Fibroblast of lung (primary cell): Measurements from ENCODE around the gene TMEM212. TPM values are rescaled to one million over a fixed set of nuclear protein-coding genes. Genes with fewer than 3 reads are reported as not detected.

Experiments
- DNase-seq, 2 donors: peaks; one replicate each; pipeline versions ENCODE4 v3.0.0 to v3.0.0-alpha.2; 2010; ENCODE audit warnings: low read depth in 2 of 2
- H2AFZ ChIP-seq: 2 replicates; pipeline ENCODE4 v1.5.1; 2012; ENCODE audit warnings: low read length, control low read depth, inconsistent platforms
- H3K27ac ChIP-seq: 2 replicates; pipeline ENCODE4 v1.5.1; 2011; ENCODE audit warnings: low read length, control low read depth; ENCODE audit not compliant: insufficient read depth
- H3K27me3 ChIP-seq: 2 replicates; pipeline ENCODE4 v1.5.1; 2011; ENCODE audit warnings: mild to moderate bottlenecking, low read length; ENCODE audit not compliant: control insufficient read depth, insufficient read depth
- H3K36me3 ChIP-seq: 2 replicates; pipeline ENCODE4 v1.5.1; 2011; ENCODE audit warnings: low read length; ENCODE audit not compliant: control insufficient read depth, insufficient read depth
- H3K4me1 ChIP-seq: 2 replicates; pipeline ENCODE4 v1.5.1; 2011; ENCODE audit warnings: low read length; ENCODE audit not compliant: control insufficient read depth, insufficient read depth; ENCODE audit errors: extremely low read depth
- H3K4me2 ChIP-seq: 2 replicates; pipeline ENCODE4 v1.5.1; 2011; ENCODE audit warnings: low read length, control low read depth; ENCODE audit not compliant: insufficient read depth; ENCODE audit errors: extremely low read depth
- H3K4me3 ChIP-seq, 4 experiments: fragments of 200-600 bp in 1 of 4; sonication (generic) in 1 of 4; replicated peaks in 1 of 4; 2 replicates each; pipeline ENCODE4 v1.5.1; 2011 to 2016; ENCODE audit warnings: low read length in 4 of 4, low read depth in 3 of 4, mild to moderate bottlenecking in 3 of 4, control low read depth in 2 of 4, inconsistent platforms in 1 of 4, mixed read lengths in 1 of 4; ENCODE audit not compliant: insufficient read depth in 1 of 4; ENCODE audit errors: control extremely low read depth in 1 of 4
- H3K79me2 ChIP-seq: 2 replicates; pipeline ENCODE4 v1.5.1; 2012; ENCODE audit warnings: mild to moderate bottlenecking, low read length, inconsistent platforms; ENCODE audit not compliant: control insufficient read depth, insufficient read depth
- H3K9ac ChIP-seq: 2 replicates; pipeline ENCODE4 v1.5.1; 2011; ENCODE audit warnings: mild to moderate bottlenecking, low read length, control low read depth; ENCODE audit not compliant: insufficient read depth
- H3K9me3 ChIP-seq: 2 replicates; pipeline ENCODE4 v1.5.1; 2012; ENCODE audit warnings: low read depth, low read length; ENCODE audit not compliant: control insufficient read depth, insufficient read depth
- H4K20me1 ChIP-seq: 2 replicates; pipeline ENCODE4 v1.5.1; 2011; ENCODE audit warnings: low read length; ENCODE audit not compliant: control insufficient read depth, insufficient read depth; ENCODE audit errors: extremely low read depth
- CTCF ChIP-seq, 2 donors: IDR thresholded peaks in 1 of 2; conservative IDR thresholded peaks in 1 of 2; 1 replicate in 1 of 2; 2 replicates in 1 of 2; pipeline ENCODE4 v1.5.1; 2011 to 2012; ENCODE audit warnings: low read length in 2 of 2, control low read depth in 1 of 2, inconsistent platforms in 1 of 2, low read depth in 1 of 2, mild to moderate bottlenecking in 1 of 2
- EZH2 ChIP-seq: IDR thresholded peaks from 2 replicates; pipeline ENCODE4 v1.5.1; 2012; ENCODE audit warnings: low read length, control low read depth, mild to moderate bottlenecking; ENCODE audit errors: missing control alignments
- polyA plus RNA-seq, 2 donors: library from polyadenylated mRNA; depleted of rRNA in 1 of 2; stranded (reverse) in 1 of 2; unstranded in 1 of 2; fragments of >200 nt; gene quantifications; 2 replicates each; pipeline ENCODE4 v1.2.1, GENCODE V29; 2011 to 2012; ENCODE audit warnings: missing spikeins in 1 of 2
- total RNA-seq: library from RNA; depleted of rRNA; stranded (reverse); fragments of >200 nt; gene quantifications from 2 replicates; pipeline ENCODE4 v1.2.1, GENCODE V29; 2014

TMEM212 gene
- total and polyA plus RNA-seq, 2 donors (not counting 1 experiment from before 2014, with no cell fraction given) = not detected

DNA sequence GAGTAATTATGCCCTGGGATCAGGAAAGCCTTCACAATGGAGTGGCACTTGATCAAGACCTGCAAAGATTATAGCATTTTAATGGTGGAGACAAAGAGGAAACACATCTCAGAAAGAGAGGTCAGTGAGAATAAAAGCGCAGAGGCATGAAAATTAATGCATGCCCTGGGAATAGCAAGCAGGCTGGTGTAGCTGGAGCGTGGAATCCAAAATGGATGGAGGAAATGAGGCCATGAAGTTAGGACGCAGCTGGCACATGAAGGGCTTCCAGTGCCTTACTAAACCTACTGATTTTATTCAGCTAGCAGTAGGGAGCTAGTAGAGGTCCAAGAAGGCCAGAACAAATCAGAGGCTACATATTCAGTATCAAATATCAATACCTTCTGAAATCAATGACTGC lies 38.1 kb downstream of the TMEM212 start:
- H2AFZ ChIP-seq = no peak overlapping the region
- no peak overlapping the region for H3K27ac ChIP-seq
- H4K20me1 ChIP-seq = no peaks in the 10 kb centered on the region
- no peaks in the 10 kb centered on the region for H3K4me1 ChIP-seq
- H3K36me3 ChIP-seq = no peaks in the 10 kb centered on the region
- no peaks in the 10 kb centered on the region for H3K27me3 ChIP-seq
- no peak overlapping the region for H3K4me3 ChIP-seq
- TF ChIP-seq CTCF (conservative IDR thresholded peaks at IDR 0.05 in 1 of 2, IDR thresholded peaks at IDR 0.05 in 1 of 2; ENCODE audit: low read depth in 1 of 2, low read length in 2 of 2) = no peak
- no peak for TF ChIP-seq EZH2
- H3K9ac ChIP-seq = no peak overlapping the region
- no peak for DNase-seq
- H3K9me3 ChIP-seq = no peaks in the 10 kb centered on the region
- no peaks in the 10 kb centered on the region for H3K79me2 ChIP-seq
- no peak overlapping the region for H3K4me2 ChIP-seq

DNA sequence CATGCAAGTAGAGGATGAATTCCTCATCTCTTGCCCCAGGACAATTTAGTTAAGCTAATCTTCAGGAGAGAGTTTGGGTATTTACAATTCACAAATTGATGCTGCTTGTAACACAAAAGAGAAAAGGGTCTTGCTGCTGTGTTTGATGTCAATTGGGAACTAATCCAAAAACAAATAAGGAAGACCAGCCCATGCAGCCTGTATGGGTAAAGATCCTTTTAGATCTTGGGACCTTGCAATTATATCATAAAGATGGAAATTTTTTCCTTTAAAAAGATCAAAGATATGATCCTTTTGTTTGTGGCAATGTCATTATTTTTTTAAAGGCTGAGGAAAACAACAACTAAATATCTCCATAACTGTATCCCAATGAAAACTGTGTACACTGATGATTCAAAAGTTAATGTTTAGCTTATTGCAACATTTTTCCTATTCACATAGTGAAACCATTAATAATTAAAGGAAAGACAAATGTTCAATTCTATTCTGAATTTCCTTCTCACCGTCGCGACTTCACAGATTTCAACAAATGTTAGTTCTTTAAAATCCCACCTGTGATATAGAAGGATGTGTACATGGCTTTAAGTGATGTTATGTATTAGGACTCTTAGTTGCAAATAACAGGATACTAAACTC lies 40.2 kb downstream of the TMEM212 start:
- no peak for DNase-seq
- H3K79me2 ChIP-seq = no peaks in the 10 kb centered on the region
- no peak overlapping the region for H3K9ac ChIP-seq
- no peaks in the 10 kb centered on the region for H3K9me3 ChIP-seq
- no peak overlapping the region for H3K4me3 ChIP-seq
- H3K4me1 ChIP-seq = no peaks in the 10 kb centered on the region
- H3K27ac ChIP-seq = no peak overlapping the region
- no peaks in the 10 kb centered on the region for H4K20me1 ChIP-seq
- no peaks in the 10 kb centered on the region for H3K36me3 ChIP-seq
- TF ChIP-seq CTCF (conservative IDR thresholded peaks at IDR 0.05 in 1 of 2, IDR thresholded peaks at IDR 0.05 in 1 of 2; ENCODE audit: low read depth in 1 of 2, low read length in 2 of 2) = no peak
- no peak for TF ChIP-seq EZH2
- no peak overlapping the region for H3K4me2 ChIP-seq
- H2AFZ ChIP-seq = no peak overlapping the region
- no peaks in the 10 kb centered on the region for H3K27me3 ChIP-seq

DNA sequence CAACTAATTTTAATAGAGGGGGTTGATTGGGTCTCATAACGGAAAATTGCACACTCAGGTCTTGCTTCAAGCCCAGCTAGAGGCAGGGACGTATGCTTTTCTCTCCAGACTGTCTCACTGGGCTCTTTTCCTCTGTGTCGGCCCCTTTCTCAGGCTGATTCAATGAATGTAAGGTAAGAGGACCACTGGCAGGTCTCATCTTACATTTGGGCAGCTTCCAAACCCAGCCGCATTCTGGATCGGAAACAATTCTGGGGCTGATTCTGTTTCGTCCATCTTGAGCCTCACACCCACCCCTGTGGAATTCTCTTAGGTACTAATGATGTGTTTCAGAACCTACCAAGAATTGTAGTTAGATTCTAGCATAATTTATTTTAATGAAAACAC lies 40.7 kb downstream of the TMEM212 start:
- Histone ChIP-seq H3K9me3 (no peaks in the 10 kb centered on the region), H3K9ac (no peak overlapping the region), H3K4me2 (no peak overlapping the region), H3K36me3 (no peaks in the 10 kb centered on the region), H3K4me1 (no peaks in the 10 kb centered on the region), H3K4me3 (no peak overlapping the region), H3K27me3 (no peaks in the 10 kb centered on the region), H2AFZ (no peak overlapping the region), H3K79me2 (no peaks in the 10 kb centered on the region), H3K27ac (no peak overlapping the region), H4K20me1 (no peaks in the 10 kb centered on the region)
- TF ChIP-seq EZH2 (no peak), CTCF (conservative IDR thresholded peaks at IDR 0.05 in 1 of 2, IDR thresholded peaks at IDR 0.05 in 1 of 2; ENCODE audit: low read depth in 1 of 2, low read length in 2 of 2) (no peak)
- no peak for DNase-seq
